Measurements from ENCODE around the gene GEN1. TPM values are rescaled to one million over a fixed set of nuclear protein-coding genes. Genes with fewer than 3 reads are reported as not detected.

GEN1 gene
- total RNA-seq, 1 donor from 2014 or later, result 7.3 TPM

- DNase-seq, result no peak
Observed at GRCh38 chr2:17827316-17827715, 73.4 kb downstream of the GEN1 start.

- no peak for DNase-seq
Observed at GRCh38 chr2:17827785-17828184, 73.8 kb downstream of the GEN1 start.

GRCh38 chr2:17830053-17831034 lies 76.4 kb downstream of the GEN1 start:
- DNase-seq, result peak; percentile 91

- DNase-seq, result no peak
Observed at GRCh38 chr2:17835516-17835915, 81.6 kb downstream of the GEN1 start.

Other genes with a start within 250 kb of the GEN1 start
- not detected in 2 replicates for gene RAD51AP2, start 235.7 kb upstream of the GEN1 start, total RNA-seq
- 0.14 TPM in 1 of 2 replicates, not detected in the other for gene VSNL1, start 213.4 kb upstream of the GEN1 start, total RNA-seq
- 30.0 and 32.4 TPM in 2 replicates for gene SMC6, start 328 bp upstream of the GEN1 start, total RNA-seq
- not detected in 2 replicates for gene MSGN1, start 62.3 kb downstream of the GEN1 start, total RNA-seq
- 1.3 and 1.5 TPM in 2 replicates for gene KCNS3, start 124.5 kb downstream of the GEN1 start, total RNA-seq

Measured in dermis blood vessel endothelial cell (primary cell).